Kidney (tissue), 14 donors: Measurements from ENCODE around the gene SHROOM2. TPM values are rescaled to one million over a fixed set of nuclear protein-coding genes. Genes with fewer than 3 reads are reported as not detected.

Experiments
- DNase-seq, 5 donors: peaks; one replicate each; pipeline ENCODE4 v3.0.0-alpha.2; 2013 to 2020
- FAIRE-seq: peaks from 2 replicates; lab custom pipeline; 2012; peaks lifted over from hg19 to GRCh38; lab: Jason Lieb, UNC
- H3K27ac ChIP-seq, 2 donors: one replicate each; pipeline ENCODE4 v1.7.0; 2013; ENCODE audit warnings: low read depth in 2 of 2, low read length in 2 of 2, inconsistent platforms in 1 of 2
- H3K27me3 ChIP-seq: one replicate; pipeline ENCODE4 v1.7.1; 2013; ENCODE audit warnings: low read length, inconsistent platforms; ENCODE audit not compliant: control insufficient read depth, insufficient read depth
- H3K36me3 ChIP-seq, 3 donors: one replicate each; pipeline versions ENCODE4 v1.7.0 to v1.7.1; 2013; ENCODE audit warnings: low read length in 3 of 3, control low read depth in 1 of 3, inconsistent platforms in 1 of 3; ENCODE audit not compliant: insufficient read depth in 3 of 3, control insufficient read depth in 2 of 3
- H3K4me1 ChIP-seq, 3 donors: one replicate each; pipeline versions ENCODE4 v1.7.0 to v1.7.1; 2013; ENCODE audit warnings: low read length in 3 of 3, inconsistent platforms in 1 of 3, low read depth in 1 of 3; ENCODE audit not compliant: control insufficient read depth in 2 of 3, insufficient read depth in 2 of 3
- H3K4me3 ChIP-seq, 3 donors: one replicate each; pipeline versions ENCODE4 v1.7.0 to v1.8.1; 2013; ENCODE audit warnings: low read length in 3 of 3, control low read depth in 1 of 3, inconsistent platforms in 1 of 3
- H3K9ac ChIP-seq, 3 donors: one replicate each; pipeline versions ENCODE4 v1.7.0 to v1.7.1; 2013; ENCODE audit warnings: low read length in 3 of 3, control low read depth in 1 of 3, inconsistent platforms in 1 of 3
- H3K9me3 ChIP-seq, 3 donors: one replicate each; pipeline versions ENCODE4 v1.7.0 to v1.7.1; 2013; ENCODE audit warnings: low read length in 3 of 3, control low read depth in 1 of 3, inconsistent platforms in 1 of 3; ENCODE audit not compliant: control insufficient read depth in 2 of 3, insufficient read depth in 1 of 3
- intact Hi-C: fragments of 100-400 bp; cut with DNase I; formaldehyde crosslinking; loops from one replicate; pipeline ENCODE4 v1.11.1; 2022
- polyA plus RNA-seq: library from polyadenylated mRNA; stranded (reverse); fragments of 350-450 nt; fragmentation: Illumina TruSeq; extraction: RNeasy Lipid Tissue Mini Kit (QIAGEN cat#74804); gene quantifications from one replicate; pipeline ENCODE4 v1.2.3, GENCODE V29; 2014; ENCODE audit warnings: low read depth, low replicate concordance; ENCODE audit not compliant: insufficient read depth
- total RNA-seq: library from RNA; stranded (reverse); fragmentation: NEBNext Ultra II Directional; extraction: Animal tissue kit (Norgen Biotek cat#: 25700); gene quantifications from one replicate; pipeline ENCODE4 v1.2.1, GENCODE V29; 2021
- TF ChIP-seq, protein P1 (sequence below): IDR thresholded peaks from 3 replicates; pipeline ENCODE4 v1.5.1; 2012; ENCODE audit warnings: mild to moderate bottlenecking, moderate library complexity, borderline replicate concordance; ENCODE audit not compliant: insufficient read depth; ENCODE audit errors: extremely low read depth
- donor health status: control.
- donor health status: control.
- donor health status: control.
- donor health status: control.
- donor health status: control.
- donor health status: DM: yes; HTN: yes; CAD: no.
- donor health status: Normal renal cell carcinoma (clear cell type).

Gene SHROOM2
- total and polyA plus RNA-seq, 2 donors from 2014 or later = 3.5 to 11.8 TPM

DNA sequence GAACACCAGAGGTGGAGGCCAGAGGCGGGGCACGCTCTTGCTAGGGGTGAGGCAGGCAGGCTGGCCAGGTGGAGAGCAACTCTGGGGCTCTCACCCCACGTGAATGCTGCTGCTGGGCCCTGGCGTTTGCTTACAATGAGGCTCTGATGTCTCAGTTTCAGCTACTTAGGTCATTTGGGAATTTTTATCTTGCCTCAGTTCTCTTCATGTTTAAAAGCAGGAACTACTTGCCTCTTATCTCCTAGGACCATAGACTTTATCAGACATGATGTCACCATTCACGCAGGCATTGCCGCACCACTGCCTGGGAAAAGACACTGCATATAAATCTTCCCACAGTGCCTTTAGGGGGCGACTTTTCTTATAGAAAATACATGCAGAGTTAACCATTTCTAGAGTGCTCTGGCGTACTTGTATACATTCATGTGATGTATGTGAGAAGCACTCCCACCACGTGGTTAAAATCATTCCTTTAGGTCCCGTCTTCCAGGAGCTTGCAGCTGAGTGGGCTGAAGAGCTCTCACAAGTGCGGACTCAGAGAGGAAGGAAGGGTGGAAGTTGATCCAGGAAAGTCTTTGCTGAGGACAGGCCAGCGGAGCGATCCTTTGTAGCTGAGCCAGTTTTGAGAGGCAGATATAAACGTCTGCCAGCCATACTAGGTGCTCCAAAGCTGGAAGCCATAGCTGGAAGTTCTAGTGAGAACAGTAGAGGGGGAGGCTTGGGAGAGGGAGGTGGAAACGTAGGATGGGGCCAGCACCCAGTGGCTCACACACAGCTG, 96.6 kb downstream of the SHROOM2 start:
- intact Hi-C loops = no loop called here
- no peak for FAIRE-seq
- Histone ChIP-seq H3K4me3 (no peak overlapping the region), H3K27ac (no peak overlapping the region), H3K4me1 (peaks cover 0 to 3% (median 0%) of the 10 kb centered on the region in 3 donors), H3K9me3 (no peaks in the 10 kb centered on the region), H3K36me3 (no peaks in the 10 kb centered on the region), H3K9ac (no peak overlapping the region), H3K27me3 (peaks cover 2% of the 10 kb centered on the region)
- DNase-seq = peak in 1 of 5 donors; percentile 34
- TF ChIP-seq, protein P1, sequence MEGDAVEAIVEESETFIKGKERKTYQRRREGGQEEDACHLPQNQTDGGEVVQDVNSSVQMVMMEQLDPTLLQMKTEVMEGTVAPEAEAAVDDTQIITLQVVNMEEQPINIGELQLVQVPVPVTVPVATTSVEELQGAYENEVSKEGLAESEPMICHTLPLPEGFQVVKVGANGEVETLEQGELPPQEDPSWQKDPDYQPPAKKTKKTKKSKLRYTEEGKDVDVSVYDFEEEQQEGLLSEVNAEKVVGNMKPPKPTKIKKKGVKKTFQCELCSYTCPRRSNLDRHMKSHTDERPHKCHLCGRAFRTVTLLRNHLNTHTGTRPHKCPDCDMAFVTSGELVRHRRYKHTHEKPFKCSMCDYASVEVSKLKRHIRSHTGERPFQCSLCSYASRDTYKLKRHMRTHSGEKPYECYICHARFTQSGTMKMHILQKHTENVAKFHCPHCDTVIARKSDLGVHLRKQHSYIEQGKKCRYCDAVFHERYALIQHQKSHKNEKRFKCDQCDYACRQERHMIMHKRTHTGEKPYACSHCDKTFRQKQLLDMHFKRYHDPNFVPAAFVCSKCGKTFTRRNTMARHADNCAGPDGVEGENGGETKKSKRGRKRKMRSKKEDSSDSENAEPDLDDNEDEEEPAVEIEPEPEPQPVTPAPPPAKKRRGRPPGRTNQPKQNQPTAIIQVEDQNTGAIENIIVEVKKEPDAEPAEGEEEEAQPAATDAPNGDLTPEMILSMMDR = no peak

DNA sequence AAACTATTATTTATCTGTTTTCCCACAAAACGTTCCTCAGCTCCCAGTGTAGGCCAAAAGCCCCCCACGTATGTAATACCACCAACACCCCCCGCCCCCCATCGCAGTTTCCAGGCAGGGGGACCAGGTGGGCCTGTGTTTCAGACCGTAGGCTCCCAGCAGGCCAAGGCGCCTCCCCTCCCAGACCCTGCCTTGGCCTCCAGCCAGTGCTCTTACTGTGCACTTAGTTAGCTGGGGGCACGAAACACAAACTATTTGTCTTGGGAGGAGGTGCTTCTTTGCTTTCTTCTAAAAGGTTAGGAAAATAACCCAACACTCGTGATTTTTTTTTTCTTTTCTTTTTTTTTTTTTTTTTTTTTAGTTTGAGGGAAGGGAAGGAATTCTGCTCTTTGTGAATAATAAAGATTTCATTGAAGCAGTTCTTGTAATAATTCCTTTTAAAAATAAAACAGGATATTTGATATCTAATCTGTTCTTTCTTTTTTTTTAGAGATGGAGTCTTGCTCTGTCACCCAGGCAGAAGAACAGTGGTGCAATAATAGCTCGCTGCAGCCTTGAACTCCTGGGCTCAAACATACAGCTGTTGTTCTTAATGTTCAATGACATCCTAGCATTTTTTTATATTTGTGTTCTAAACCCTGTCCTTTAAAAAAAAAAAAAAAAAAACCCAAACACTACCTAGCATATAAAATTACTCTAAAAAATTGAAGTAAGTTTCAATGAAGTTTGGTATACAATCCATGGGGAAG, 98.0 kb downstream of the SHROOM2 start:
- Histone ChIP-seq H3K27ac (no peak overlapping the region), H3K4me3 (no peak overlapping the region), H3K36me3 (no peaks in the 10 kb centered on the region), H3K4me1 (peaks cover 0 to 3% (median 0%) of the 10 kb centered on the region in 3 donors), H3K9me3 (no peaks in the 10 kb centered on the region), H3K27me3 (peaks cover 2% of the 10 kb centered on the region), H3K9ac (no peak overlapping the region)
- TF ChIP-seq, protein P1 = no peak
- DNase-seq (peak in 1 of 5 donors; percentile 47), FAIRE-seq (peak; percentile 50)
- intact Hi-C loops = no loop called here

- Histone ChIP-seq H3K4me1 (peaks cover 0 to 3% (median 0%) of the 10 kb centered on the region in 3 donors), H3K27ac (no peak overlapping the region), H3K9me3 (no peaks in the 10 kb centered on the region), H3K27me3 (peaks cover 2% of the 10 kb centered on the region), H3K9ac (no peak overlapping the region), H3K36me3 (no peaks in the 10 kb centered on the region), H3K4me3 (no peak overlapping the region)
- DNase-seq = peak in 4 of 5 donors; percentile 57 to 70 (median 59)
- TF ChIP-seq, protein P1 = peak; percentile 32
- intact Hi-C loops = no loop called here
- no peak for FAIRE-seq
Measured at GRCh38 chrX:9885150-9885549, 98.9 kb downstream of the SHROOM2 start.
